ENCODE data around the gene ERVK3-1. TPM values are rescaled to one million over a fixed set of nuclear protein-coding genes. Genes with fewer than 3 reads are reported as not detected.

Gene ERVK3-1
- total and polyA plus RNA-seq, 2 of the 13 experiments (the other 11 are each of a cell fraction or from before 2014, with no cell fraction given) = 28.5 to 38.7 TPM

GRCh38 chr19:58305065-58305931, at the start of gene ERVK3-1 (continued):
- no peak for TF ChIP-seq ZNF781 (CRISPR knock-in tag; IDR thresholded peaks at IDR 0.05; ENCODE audit: borderline replicate concordance, not compliant biosample characterization)
- TF ChIP-seq PAX8 (CRISPR knock-in tag; IDR thresholded peaks at IDR 0.05; ENCODE audit: borderline replicate concordance) = no peak
- 0 out of 2 replicates have a peak, but pooled peaks have one; percentile 34 for TF ChIP-seq ZFP1 (CRISPR knock-in tag; IDR thresholded peaks at IDR 0.05)
- no peak for TF ChIP-seq REL (CRISPR knock-in tag; conservative IDR thresholded peaks at IDR 0.05)
- no peak for TF ChIP-seq NR1H2 (CRISPR knock-in tag; IDR thresholded peaks at IDR 0.05; ENCODE audit: borderline replicate concordance, low read depth)
- TF ChIP-seq FOXM1 (CRISPR knock-in tag; IDR thresholded peaks at IDR 0.05) = no peak; the same call in 1 of the 2 replicates
- TF ChIP-seq SNAPC4 (CRISPR knock-in tag; IDR thresholded peaks at IDR 0.05) = no peak
- no peak for TF ChIP-seq XBP1 (CRISPR knock-in tag; IDR thresholded peaks at IDR 0.05)
- no peak for TF ChIP-seq ONECUT2 (CRISPR knock-in tag; IDR thresholded peaks at IDR 0.05)
- TF ChIP-seq ZFY (CRISPR knock-in tag; IDR thresholded peaks at IDR 0.05) = peak; percentile 71
- no peak for TF ChIP-seq KLF12 (CRISPR knock-in tag; IDR thresholded peaks at IDR 0.05; ENCODE audit: borderline replicate concordance)
- 0 out of 2 replicates have a peak, but pooled peaks have one; percentile 29 for TF ChIP-seq ZBTB7B (CRISPR knock-in tag; IDR thresholded peaks at IDR 0.05)
- no peak for TF ChIP-seq RCOR2 (CRISPR knock-in tag; IDR thresholded peaks at IDR 0.05)
- no peak for TF ChIP-seq GLMP (CRISPR knock-in tag; IDR thresholded peaks at IDR 0.05; ENCODE audit: borderline replicate concordance)
- peak; percentile 94 for TF ChIP-seq CBX1 (IDR thresholded peaks at IDR 0.05; ENCODE audit: low read depth)
- 0 out of 2 replicates have a peak, but pooled peaks have one; percentile 68 for TF ChIP-seq RELA (CRISPR knock-in tag; IDR thresholded peaks at IDR 0.05)
- TF ChIP-seq ZNF605 (CRISPR knock-in tag; IDR thresholded peaks at IDR 0.05) = 0 out of 2 replicates have a peak, but pooled peaks have one; percentile 22
- TF ChIP-seq ZNF607 (CRISPR knock-in tag; IDR thresholded peaks at IDR 0.05; ENCODE audit: borderline replicate concordance) = no peak
- TF ChIP-seq ARID5B (CRISPR knock-in tag; IDR thresholded peaks at IDR 0.05) = peak; percentile 55
- TF ChIP-seq ZBTB8A (CRISPR knock-in tag; IDR thresholded peaks at IDR 0.05; ENCODE audit: borderline replicate concordance, low read depth) = no peak
